ENCODE results near the gene ANXA4.
"Not testable (repeated sequence)": the region's sequence is repeated elsewhere in the genome, so short reads cannot be mapped to it uniquely, and the experiment has no call there.

The ANXA4 gene

GRCh38 chr2:69829256-69830044, 87.5 kb downstream of the ANXA4 start, which contains the start of gene GMCL1:
TSS of gene GMCL1 (plus strand) at chr2:69829660. CDS start at chr2:69829893, 233 bp downstream.
- H3K4me3 ChIP-seq (ENCODE audit: low read depth, low read length) = peak within 1 kb of the TSS; percentile 96
- peak; percentile 97 for DNase-seq (ENCODE audit: low read depth)
- no peak for TF ChIP-seq CTCF (conservative IDR thresholded peaks at IDR 0.05; ENCODE audit: low read depth, low read length)

GRCh38 chr2:69830045-69830905, 88.3 kb downstream of the ANXA4 start:
- DNase-seq (ENCODE audit: low read depth) = peak; percentile 24

GRCh38 chr2:69830906-69831241, 88.9 kb downstream of the ANXA4 start:
- peak overlapping the region; percentile 96 for H3K4me3 ChIP-seq (ENCODE audit: low read depth, low read length)
- DNase-seq (ENCODE audit: low read depth) = not testable (repeated sequence)

More at GRCh38 chr2:69830045-69830905, 88.3 kb downstream of the ANXA4 start:
- H3K4me3 ChIP-seq (ENCODE audit: low read depth, low read length) = peak overlapping the region; percentile 96
- TF ChIP-seq CTCF (conservative IDR thresholded peaks at IDR 0.05; ENCODE audit: low read depth, low read length) = no peak

- TF ChIP-seq CTCF (conservative IDR thresholded peaks at IDR 0.05; ENCODE audit: low read depth, low read length) = no peak
- no peak overlapping the region for H3K4me3 ChIP-seq (ENCODE audit: low read depth, low read length)
- DNase-seq (ENCODE audit: low read depth) = peak; percentile 19
Observed at GRCh38 chr2:69831354-69831905, 89.5 kb downstream of the ANXA4 start.

- no peak overlapping the region for H3K4me3 ChIP-seq (ENCODE audit: low read depth, low read length)
- no peak for TF ChIP-seq CTCF (conservative IDR thresholded peaks at IDR 0.05; ENCODE audit: low read depth, low read length)
- DNase-seq (ENCODE audit: low read depth) = no peak
Observed at GRCh38 chr2:69833752-69834151, 91.8 kb downstream of the ANXA4 start.

- H3K4me3 ChIP-seq (ENCODE audit: low read depth, low read length) = no peak overlapping the region
- DNase-seq (ENCODE audit: low read depth) = no peak
- TF ChIP-seq CTCF (conservative IDR thresholded peaks at IDR 0.05; ENCODE audit: low read depth, low read length) = no peak
Observed at GRCh38 chr2:69835666-69836065, 93.7 kb downstream of the ANXA4 start.

- no peak for TF ChIP-seq CTCF (conservative IDR thresholded peaks at IDR 0.05; ENCODE audit: low read depth, low read length)
- no peak overlapping the region for H3K4me3 ChIP-seq (ENCODE audit: low read depth, low read length)
- no peak for DNase-seq (ENCODE audit: low read depth)
Observed at GRCh38 chr2:69836316-69836715, 94.4 kb downstream of the ANXA4 start.
